HG03175 (cell line): Measurements from ENCODE around the gene ARHGAP31.
"Not testable (repeated sequence)": the region's sequence is repeated elsewhere in the genome, so short reads cannot be mapped to it uniquely, and the experiment has no call there.

ENCODE experiments used
- ATAC-seq: cut with Tn5 transposase; IDR thresholded peaks from one replicate; pipeline ENCODE4 v1.9.1; 2021; ENCODE audit warnings: mild to moderate bottlenecking, moderate library complexity; ENCODE audit not compliant: unreplicated experiment

Gene ARHGAP31, protein sequence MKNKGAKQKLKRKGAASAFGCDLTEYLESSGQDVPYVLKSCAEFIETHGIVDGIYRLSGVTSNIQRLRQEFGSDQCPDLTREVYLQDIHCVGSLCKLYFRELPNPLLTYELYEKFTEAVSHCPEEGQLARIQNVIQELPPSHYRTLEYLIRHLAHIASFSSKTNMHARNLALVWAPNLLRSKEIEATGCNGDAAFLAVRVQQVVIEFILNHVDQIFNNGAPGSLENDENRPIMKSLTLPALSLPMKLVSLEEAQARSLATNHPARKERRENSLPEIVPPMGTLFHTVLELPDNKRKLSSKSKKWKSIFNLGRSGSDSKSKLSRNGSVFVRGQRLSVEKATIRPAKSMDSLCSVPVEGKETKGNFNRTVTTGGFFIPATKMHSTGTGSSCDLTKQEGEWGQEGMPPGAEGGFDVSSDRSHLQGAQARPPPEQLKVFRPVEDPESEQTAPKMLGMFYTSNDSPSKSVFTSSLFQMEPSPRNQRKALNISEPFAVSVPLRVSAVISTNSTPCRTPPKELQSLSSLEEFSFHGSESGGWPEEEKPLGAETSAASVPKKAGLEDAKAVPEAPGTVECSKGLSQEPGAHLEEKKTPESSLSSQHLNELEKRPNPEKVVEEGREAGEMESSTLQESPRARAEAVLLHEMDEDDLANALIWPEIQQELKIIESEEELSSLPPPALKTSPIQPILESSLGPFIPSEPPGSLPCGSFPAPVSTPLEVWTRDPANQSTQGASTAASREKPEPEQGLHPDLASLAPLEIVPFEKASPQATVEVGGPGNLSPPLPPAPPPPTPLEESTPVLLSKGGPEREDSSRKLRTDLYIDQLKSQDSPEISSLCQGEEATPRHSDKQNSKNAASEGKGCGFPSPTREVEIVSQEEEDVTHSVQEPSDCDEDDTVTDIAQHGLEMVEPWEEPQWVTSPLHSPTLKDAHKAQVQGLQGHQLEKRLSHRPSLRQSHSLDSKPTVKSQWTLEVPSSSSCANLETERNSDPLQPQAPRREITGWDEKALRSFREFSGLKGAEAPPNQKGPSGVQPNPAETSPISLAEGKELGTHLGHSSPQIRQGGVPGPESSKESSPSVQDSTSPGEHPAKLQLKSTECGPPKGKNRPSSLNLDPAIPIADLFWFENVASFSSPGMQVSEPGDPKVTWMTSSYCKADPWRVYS (N-terminal part only)

DNA sequence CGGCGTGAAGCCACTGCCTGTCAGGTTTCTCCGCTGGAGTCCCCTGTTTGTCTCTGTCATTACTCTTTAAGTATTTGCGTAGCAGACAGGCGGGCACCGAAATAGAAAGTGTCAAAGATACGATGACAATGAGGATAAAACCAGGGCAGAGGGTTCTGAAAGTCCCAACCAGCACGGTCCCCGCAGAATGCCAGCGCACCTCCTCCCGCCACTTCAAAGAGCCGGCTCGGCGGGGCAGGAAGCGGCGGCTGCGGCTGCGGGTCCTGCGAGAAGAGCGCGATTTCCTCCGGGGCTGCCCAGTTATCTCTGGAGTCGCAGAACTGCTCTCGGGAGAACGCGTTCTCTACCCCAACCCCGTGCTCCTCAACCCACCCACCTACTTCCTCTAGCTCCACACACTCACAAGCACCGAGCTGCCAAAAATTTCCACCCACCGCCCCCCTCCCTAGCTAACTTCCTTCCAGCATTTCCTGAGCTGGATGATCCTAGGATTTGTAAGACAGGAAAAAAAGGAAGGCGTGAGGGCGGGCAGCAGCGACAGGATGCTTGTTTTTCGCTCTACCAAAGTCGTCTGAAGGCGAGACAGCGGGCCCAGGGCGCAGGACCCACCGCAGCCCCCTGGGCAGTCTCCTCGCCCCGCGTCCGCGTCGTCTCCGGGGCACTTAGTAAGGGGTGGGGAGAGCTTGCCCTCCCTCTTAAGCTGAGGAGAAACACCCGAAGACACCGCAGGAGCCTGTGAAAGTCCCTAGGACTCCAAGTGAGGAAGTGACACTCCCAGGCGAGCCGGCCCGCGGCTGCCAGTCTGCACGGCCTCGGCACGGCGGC, at the start of gene ARHGAP31:
TSS of gene ARHGAP31 (plus strand) at position 513 of the 825 bp plus-strand sequence. CDS start 522 bp downstream, outside the sequence.
- ATAC-seq: peak; percentile 62

DNA sequence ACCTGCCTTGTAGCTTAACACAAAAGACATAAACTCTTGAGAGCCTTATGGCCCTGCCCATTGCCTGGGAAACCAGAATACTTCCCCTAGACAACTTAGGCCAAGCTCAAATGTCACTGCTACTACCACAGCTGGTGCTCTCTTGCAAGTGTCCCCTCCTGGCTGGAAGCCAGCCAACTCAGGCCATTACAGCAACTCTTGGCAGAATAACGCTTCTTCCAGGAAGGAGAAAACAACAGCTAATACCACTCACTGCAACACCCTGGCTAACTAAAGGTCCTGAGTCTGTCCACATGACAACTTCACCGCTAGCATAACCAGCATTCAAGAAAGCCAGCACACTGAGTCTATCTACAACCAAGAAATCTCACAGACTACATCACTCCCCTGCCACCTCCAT, 48.4 kb upstream of the ARHGAP31 start:
- ATAC-seq: no peak

DNA sequence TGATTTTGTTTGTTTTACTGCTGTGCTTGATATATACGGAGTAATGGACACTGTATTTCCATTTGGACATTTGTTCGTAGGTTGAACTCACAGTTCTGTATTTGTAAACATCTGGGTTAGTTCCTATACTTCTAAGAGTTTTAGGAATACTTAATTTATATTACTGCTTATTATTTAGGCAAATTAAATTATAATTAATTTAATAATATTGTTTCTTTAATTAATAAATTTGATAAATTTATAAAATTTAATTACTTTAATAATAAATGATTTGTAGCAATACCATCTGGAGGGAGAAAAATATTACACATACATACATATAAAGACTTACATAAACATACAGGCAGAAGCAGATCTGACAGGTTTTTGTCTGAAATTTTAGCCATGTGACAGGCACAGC, 39.0 kb upstream of the ARHGAP31 start:
- ATAC-seq: no peak

DNA sequence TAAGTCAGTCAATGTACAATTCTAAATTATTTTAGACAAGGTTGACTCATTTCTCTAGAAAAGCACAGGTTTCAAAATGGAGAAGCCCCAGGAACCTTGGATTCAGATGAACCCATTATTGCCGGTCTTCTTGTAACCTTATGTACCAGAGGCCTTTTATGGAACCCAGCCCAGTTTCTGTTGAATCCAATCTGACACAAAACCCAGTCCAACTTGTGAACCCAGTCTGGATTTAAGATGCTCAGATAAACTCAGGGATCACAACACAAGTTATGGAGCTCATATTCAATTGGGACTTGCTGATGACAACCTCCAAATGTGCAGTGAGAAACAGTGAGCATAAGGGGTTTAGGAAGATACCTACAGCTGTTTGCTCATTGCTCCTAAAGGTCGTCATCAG, 37.1 kb upstream of the ARHGAP31 start:
- no peak for ATAC-seq

DNA sequence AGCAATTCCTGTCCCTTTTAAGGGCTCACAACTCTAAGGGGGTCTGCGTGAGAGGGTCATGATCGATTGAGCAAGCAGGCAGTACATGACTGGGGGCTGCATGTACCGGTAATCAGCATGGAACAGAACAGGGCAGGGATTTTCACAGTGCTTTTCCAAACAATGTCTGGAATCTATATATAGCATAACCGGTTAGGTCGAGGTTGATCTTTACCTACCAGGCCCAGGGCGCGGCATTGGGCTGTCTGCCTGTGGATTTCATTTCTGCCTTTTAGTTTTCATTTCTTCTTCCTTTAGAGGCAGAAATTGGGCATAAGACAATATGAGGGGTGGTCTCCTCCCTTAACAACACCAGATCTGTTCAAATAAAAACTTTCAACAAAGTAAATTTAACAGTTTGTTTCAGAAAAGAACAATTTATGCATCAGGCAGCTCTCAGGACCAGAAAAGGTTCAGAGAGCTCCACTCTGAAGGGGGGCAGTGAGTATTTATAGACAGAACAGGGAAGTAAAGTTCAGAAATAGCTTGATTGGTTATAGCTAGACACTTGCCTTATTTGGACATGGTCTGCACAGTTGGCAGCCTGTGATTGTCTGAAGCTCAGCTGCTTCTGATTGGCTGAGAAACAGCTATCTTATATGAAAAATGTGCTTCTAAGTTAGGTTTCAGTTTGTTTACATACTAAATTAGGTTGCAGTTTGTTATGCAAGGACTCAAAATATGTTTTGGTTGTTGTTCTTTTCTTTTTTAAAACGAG, 36.4 kb upstream of the ARHGAP31 start:
- ATAC-seq: no peak

DNA sequence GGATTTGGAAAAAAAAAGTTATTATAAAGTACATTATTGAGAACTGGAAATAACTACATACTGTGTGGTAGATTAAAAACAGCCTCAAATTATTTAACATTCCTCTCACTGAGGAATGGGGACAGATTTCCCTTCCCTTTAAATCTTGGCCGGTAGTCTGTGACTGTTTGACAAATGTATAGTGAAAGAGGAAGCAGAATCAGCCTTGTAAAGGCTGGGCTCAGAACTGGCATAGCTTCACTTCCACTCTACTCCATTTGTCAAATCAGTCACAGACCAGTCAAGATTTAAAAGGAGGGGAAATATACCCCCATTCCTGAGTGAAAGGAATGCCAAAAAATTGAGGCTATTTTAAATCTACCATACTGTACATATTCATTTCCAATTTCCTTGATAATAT, 35.3 kb upstream of the ARHGAP31 start:
- ATAC-seq: peak; percentile 92

DNA sequence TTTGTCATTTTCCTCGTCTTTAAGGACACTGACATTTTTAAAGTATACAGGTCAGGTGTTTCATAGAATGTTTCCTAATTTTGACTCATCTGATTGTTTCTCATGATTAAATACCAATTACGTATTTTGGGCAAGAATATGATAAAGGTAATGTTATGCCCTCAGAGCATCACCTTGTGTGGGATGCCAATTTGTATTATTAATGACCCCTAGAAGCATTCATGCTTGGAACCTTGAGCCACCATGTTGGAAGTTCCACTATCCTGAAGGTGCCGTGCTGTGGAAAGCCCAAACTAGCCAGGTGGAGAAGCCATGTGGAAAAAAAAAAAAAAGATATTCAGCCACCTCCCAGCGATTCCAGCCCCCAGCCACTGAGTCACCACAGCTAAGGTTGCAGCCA, 34.4 kb upstream of the ARHGAP31 start:
- ATAC-seq: no peak

DNA sequence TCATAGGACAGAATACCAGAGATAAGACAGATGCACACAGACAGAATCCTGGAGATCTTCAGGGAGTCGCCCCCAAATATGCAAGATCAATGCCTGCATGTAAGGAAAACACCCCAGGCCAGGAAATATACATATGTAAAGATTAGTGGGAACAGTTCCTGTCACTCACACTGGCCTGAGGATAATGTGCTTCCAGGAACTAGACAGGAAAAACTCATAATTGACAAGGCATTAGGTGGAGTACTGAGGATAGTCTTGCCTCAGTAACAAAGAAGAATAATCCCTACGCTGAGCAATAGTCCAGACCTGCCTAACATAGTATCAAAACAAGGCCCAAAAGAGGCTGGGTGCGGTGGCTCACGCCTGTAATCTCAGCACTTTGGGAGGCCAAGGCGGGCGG, 33.1 kb upstream of the ARHGAP31 start:
- no peak for ATAC-seq

DNA sequence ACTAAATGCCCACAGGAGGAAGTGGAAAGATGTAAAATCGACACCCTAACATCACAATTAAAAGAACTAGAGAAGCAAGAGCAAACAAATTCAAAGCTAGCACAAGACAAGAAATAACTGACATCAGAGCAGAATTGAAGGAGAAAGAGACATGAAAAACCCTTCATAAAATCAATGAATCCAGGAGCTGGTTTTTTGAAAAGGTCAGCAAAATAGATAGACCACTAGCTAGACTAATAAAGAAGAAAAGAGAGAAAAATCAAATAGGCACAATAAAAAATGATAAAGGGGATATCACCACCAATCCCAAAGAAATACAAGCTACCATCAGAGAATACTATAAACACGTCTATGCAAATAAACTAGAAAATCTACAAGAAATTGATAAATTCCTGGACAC, 24.0 kb upstream of the ARHGAP31 start:
- not testable (repeated sequence) for ATAC-seq

DNA sequence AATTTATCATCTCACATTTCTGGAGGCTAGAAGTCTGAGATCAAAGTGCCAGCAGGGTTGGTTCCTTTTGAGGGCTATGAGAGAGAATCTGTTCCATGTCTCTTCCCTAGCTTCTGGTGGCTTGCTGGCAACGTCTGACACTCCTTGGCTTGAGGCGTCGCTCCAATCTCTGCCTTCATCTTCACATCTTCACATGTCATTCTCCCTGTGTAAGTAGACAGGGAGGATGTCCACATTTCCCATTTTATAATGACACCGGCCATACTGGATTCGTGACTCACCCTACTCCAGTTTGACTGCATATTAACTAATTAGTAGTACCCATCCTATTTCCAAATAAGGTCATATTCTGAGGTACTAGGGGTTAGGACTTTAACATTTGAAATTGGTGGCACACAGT, 17.5 kb upstream of the ARHGAP31 start:
- no peak for ATAC-seq

DNA sequence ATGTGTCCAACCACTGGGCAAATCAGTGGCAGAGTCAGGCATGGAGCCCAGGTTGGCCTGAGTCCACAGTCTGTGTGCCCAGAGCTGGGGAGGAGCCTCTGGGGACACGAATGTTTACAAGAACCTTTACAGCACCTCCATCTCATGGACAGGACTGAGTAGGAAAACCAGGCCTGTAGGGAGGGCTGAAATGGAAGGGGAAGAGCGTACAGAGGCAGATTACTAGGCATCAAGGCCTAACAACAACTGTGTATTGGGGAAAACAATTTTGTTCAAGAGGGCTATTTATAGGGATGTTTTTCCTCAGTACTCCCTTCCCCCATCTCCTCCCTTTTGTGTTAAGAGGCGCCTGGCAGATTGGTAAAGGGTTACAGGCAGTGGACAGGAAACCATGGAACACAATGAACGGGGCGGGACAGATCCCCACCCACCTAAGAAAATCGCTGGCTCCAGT, 15.1 kb upstream of the ARHGAP31 start:
- ATAC-seq: no peak

DNA sequence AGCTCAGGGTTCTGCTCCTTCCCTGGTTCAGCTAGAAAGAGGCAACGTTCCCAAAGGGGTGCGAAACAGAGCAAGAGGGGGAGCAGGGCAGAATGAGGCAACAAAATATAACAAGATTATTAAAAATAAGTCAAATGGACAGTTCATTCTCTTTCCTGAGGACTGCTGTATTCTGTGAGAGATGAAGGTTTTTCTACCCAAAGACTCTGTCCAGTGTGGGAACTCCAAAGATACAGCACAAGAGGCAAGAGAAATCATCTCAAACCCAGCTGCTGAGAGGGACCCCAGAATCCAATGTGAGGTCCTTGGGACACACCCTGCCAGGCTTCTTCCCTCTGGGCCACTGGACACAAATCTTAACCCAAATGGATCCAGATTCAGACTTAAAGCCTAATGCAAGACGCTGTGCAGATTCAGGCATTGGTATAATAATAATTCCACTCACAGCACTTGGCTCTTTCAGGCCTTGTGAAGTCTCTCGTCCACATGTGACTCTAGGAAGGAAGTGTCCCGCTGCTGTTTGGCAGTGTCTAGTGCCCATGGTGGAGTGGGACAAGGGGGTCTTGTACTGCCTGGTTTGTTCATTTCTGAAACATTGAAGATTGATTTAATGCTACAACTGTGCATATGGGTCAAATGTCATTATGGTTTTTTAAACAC, 14.5 kb upstream of the ARHGAP31 start:
- no peak for ATAC-seq

DNA sequence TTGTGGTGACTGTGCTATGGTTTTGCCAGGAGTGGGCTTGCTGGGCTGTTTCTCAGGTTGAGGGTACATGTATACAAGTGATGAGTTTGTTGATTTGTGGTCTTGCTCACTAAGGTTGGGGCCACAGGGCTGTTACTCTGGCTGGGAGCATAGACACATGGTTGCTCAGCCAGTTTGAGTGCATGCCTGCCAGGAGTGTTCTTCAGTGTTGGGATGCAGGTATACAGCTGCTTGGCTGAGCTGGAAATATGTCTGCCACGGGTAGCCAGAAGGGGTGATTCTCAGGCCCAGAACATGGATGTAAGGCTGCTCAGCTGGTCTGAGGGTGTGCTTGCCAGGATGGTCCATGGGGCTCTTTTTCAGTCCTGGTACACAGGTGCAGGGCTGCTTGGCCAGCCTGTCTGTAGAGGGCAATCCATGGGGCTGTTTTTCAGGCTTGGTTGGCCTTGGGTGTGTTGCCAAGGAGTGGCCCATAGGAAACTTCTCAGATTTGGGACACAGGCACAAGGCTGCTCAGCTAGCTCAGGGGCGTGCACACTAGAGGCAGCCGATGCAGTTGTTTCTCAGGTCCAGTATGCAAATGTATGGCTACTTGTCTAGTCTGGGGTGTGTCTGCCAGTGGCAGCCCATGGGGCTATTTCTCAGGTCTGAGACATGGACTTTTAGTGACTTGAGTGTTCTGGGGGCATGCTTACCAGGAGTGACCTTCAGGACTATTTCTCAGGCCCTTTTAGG, 5.3 kb upstream of the ARHGAP31 start:
- ATAC-seq: no peak

DNA sequence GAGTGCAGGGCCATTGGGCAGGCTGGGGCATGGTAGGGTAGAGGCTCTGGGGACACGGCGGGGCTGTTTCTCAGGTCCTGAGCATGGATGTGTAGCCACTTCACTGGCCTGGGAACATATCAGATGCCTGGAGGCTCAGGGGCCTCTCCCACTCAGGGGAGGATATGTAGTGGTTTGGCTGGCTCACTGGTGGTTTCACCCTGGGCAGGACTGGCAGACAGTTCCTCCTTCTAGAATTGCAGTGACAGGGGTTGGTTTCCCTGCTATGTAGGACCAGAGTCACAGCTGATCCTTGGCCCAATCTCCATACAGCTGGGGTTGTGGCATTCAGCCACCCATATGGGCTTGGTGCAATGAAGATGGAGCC, 4.8 kb upstream of the ARHGAP31 start:
- ATAC-seq: no peak

DNA sequence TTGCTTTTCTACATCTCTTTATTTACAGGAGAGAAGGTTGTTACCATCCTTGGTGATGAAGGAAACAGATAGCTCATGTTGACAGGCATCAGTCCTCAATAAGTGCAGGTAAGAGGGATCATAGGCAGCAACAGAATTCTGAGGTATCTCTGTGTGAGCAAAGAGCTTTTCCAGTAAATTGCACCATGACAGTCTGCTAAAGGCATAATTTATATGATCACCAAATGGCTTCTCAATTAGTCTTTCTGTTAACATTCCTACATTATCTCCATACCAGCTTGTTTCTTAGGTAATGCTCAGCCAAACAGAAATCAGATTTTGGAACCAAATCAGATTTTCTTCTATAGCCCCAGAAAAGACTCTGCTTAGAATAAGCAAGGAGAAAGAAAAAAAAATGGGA, 3.6 kb upstream of the ARHGAP31 start:
- ATAC-seq: no peak

DNA sequence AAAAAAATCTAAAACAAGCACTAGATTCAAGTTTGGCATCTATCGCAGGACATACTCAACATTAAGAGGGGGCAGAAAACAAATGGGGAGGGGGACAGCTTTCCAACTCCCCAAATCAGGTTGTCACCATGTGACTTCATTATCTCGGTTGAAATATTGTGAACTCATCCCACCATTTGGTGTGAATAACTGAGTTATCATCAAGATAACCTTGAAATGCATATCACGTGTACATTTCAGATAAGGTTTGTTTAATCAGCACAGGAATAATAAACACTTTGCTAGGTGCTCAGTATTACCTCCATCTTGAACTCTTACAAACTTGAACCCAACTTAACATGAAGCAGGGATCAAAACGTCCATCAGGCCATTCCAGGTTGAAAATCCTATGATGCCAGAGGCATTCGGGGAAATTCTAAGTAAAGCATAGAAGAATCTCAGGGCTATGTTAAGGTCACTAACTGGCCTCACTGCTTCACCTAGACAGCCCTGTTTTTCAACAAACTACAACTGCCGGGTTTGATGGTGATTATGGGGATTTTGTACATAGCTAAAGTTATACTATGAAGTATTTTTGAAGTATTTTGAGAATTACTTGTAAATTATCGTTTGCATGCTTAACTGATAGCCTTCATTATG, 3.0 kb upstream of the ARHGAP31 start:
- ATAC-seq: no peak

DNA sequence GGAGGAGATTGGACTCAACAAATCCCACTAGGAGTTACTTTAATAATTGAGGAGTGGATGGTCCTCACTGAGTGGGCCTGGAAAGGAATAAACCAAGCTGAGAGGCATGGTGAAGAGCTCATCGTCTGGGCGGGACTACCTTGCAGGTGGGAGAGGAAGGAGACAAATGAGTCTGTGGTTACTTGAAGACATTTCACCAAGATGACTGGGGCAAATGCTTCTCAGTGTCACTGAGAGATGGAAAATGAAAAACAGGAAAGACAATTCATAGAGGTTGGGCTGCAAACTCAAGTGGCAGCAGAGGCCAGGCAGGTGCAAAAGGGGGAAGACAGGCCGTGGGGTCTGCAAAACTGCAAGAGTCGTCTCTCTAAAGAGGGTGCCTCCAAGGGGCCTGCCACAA, 1.5 kb upstream of the ARHGAP31 start:
- no peak for ATAC-seq
